K562 (cell line): ENCODE data around the gene PEPD. TPM values are rescaled to one million over a fixed set of nuclear protein-coding genes. Genes with fewer than 3 reads are reported as not detected.

Experiments used
- ATAC-seq: fragments of 200-7000 bp; cut with Tn5 transposase; 3 replicates; pipeline ENCODE4 v1.9.1; 2020; ENCODE audit warnings: moderate library complexity
- BruUV-seq: library from RNA; stranded (reverse); fragments of 400-500 nt; replicated peaks from 2 replicates; lab custom pipeline; 2021; lab: Mats Ljungman, UMichigan
- CTCF ChIA-PET: fragments of 300-600 bp; formaldehyde crosslinking; extraction: SDS; loops from one replicate; lab custom pipeline; 2021; ENCODE audit warnings: low intra/inter-chr PET ratio; lab: Yijun Ruan, JAX
- POLR2A ChIA-PET: fragments of 300-600, 350-650 bp; sonication (Branson Sonifier 250); formaldehyde crosslinking; extraction: SDS; loops from one replicate; lab custom pipeline; 2021; ENCODE audit warnings: antibody characterized with exemption, inconsistent platforms; lab: Yijun Ruan, JAX
- DNase-seq, 4 experiments: peaks; one replicate each; pipeline versions ENCODE4 v3.0.0 to v3.0.0-alpha.2; 2011 to 2018; ENCODE audit warnings: low spot score in 3 of 4, mixed read lengths in 3 of 4; ENCODE audit errors: extremely low read depth in 1 of 4
- FAIRE-seq: peaks from 2 replicates; lab custom pipeline; 2011; peaks lifted over from hg19 to GRCh38; lab: Jason Lieb, UNC
- H2AFZ ChIP-seq: 2 replicates; pipeline ENCODE4 v1.6.0; 2011; ENCODE audit warnings: low read depth, low read length, control low read depth, inconsistent platforms
- H3K27ac ChIP-seq: fragments of 200-600 bp; 3 replicates; pipeline ENCODE4 v1.8.0; 2011; ENCODE audit warnings: low read depth, mild to moderate bottlenecking, control low read depth, inconsistent platforms, low read length, moderate library complexity, mixed read lengths; ENCODE audit errors: extremely low read depth
- H3K27me3 ChIP-seq, 2 experiments: fragments of 300-600 bp in 1 of 2; 2 replicates in 1 of 2; 3 replicates in 1 of 2; pipeline versions ENCODE4 v1.6.0 to v1.8.0; 2011; ENCODE audit warnings: inconsistent platforms in 2 of 2, low read length in 2 of 2, mild to moderate bottlenecking in 1 of 2, mixed read lengths in 1 of 2, moderate library complexity in 1 of 2; ENCODE audit not compliant: control insufficient read depth in 2 of 2, insufficient read depth in 2 of 2
- H3K36me3 ChIP-seq: fragments of 300-600 bp; 3 replicates; pipeline ENCODE4 v1.8.0; 2011; ENCODE audit warnings: mild to moderate bottlenecking, low read length, inconsistent platforms; ENCODE audit not compliant: control insufficient read depth, insufficient read depth
- H3K4me1 ChIP-seq, 2 experiments: fragments of 200-600 bp in 1 of 2; replicated peaks in 1 of 2; 2 replicates in 1 of 2; 3 replicates in 1 of 2; pipeline versions ENCODE4 v1.5.1 to v1.8.0; 2011; ENCODE audit warnings: inconsistent platforms in 2 of 2, low read length in 2 of 2, mild to moderate bottlenecking in 1 of 2, mixed read lengths in 1 of 2, moderate library complexity in 1 of 2; ENCODE audit not compliant: control insufficient read depth in 2 of 2, insufficient read depth in 2 of 2
- H3K4me2 ChIP-seq: 2 replicates; pipeline ENCODE4 v1.6.1; 2011; ENCODE audit warnings: low read length, control low read depth, inconsistent platforms, mixed read lengths; ENCODE audit not compliant: insufficient read depth
- H3K4me3 ChIP-seq: fragments of 200-600 bp; sonication (generic), shearing (Covaris generic); 2 replicates; pipeline ENCODE4 v1.5.1; 2016; ENCODE audit warnings: control low read depth, inconsistent platforms
- H3K79me2 ChIP-seq: fragments of 200-600 bp; 3 replicates; pipeline ENCODE4 v1.8.0; 2011; ENCODE audit warnings: low read length, inconsistent platforms; ENCODE audit not compliant: control insufficient read depth, insufficient read depth
- H3K9ac ChIP-seq, 2 experiments: 2 replicates each; pipeline versions ENCODE4 v1.6.0 to v1.6.1; 2011; ENCODE audit warnings: low read depth in 2 of 2, low read length in 2 of 2, control low read depth in 1 of 2, inconsistent platforms in 1 of 2, mild to moderate bottlenecking in 1 of 2, mixed read lengths in 1 of 2; ENCODE audit not compliant: insufficient read depth in 1 of 2
- H3K9me1 ChIP-seq: one replicate; pipeline ENCODE4 v1.6.0; 2011; ENCODE audit warnings: inconsistent platforms, mild to moderate bottlenecking, low read length, moderate library complexity; ENCODE audit not compliant: control insufficient read depth, insufficient read depth
- H3K9me3 ChIP-seq: replicated peaks from 2 replicates; pipeline ENCODE4 v1.5.1; 2011; ENCODE audit warnings: low read depth, low read length, inconsistent platforms; ENCODE audit not compliant: control insufficient read depth, insufficient read depth
- H4K20me1 ChIP-seq: replicated peaks from 2 replicates; pipeline ENCODE4 v1.6.1; 2011; ENCODE audit warnings: low read length, inconsistent platforms, mixed read lengths; ENCODE audit not compliant: control insufficient read depth, insufficient read depth
- CBX3 ChIP-seq, 2 experiments: IDR thresholded peaks; 1 replicate in 1 of 2; 2 replicates in 1 of 2; pipeline ENCODE4 v1.6.1; 2012; ENCODE audit warnings: inconsistent platforms in 2 of 2, low read length in 2 of 2, borderline replicate concordance in 1 of 2, control low read depth in 1 of 2
- GTF2E2 ChIP-seq: fragments of 200-800 bp; sonication (Bioruptor generic); IDR thresholded peaks from 2 replicates; pipeline ENCODE4 v1.6.1; 2016; ENCODE audit warnings: missing genetic modification characterization, missing compliant biosample characterization
- MAFG ChIP-seq: fragments of 450-650 bp; conservative IDR thresholded peaks from 2 replicates; pipeline ENCODE4 v1.6.1; 2016; ENCODE audit warnings: missing genetic modification characterization, missing compliant biosample characterization
- MBD2 ChIP-seq: sonication (generic); IDR thresholded peaks from 2 replicates; pipeline ENCODE4 v1.6.1; 2016; ENCODE audit warnings: low read depth, borderline replicate concordance
- MECOM ChIP-seq: fragments of 250-450 bp; sonication (Bioruptor Pico); IDR thresholded peaks from 2 replicates; pipeline ENCODE4 v1.8.0; 2022; ENCODE audit warnings: inconsistent platforms
- RBM34 ChIP-seq: fragments of 200-400 bp; formaldehyde crosslinking; IDR thresholded peaks from 2 replicates; pipeline ENCODE4 v1.6.1; 2018; ENCODE audit warnings: low read length, borderline replicate concordance; ENCODE audit not compliant: insufficient read depth
- THRA ChIP-seq: fragments of 450-650 bp; IDR thresholded peaks from 2 replicates; pipeline ENCODE4 v1.6.1; 2017; ENCODE audit warnings: mild to moderate bottlenecking, moderate library complexity
- ZBTB9 ChIP-seq: fragments of 450-650 bp; formaldehyde crosslinking; IDR thresholded peaks from 2 replicates; pipeline ENCODE4 v1.4.0; 2020; ENCODE audit warnings: mild to moderate bottlenecking, moderate library complexity
- ZHX1 ChIP-seq: fragments of 150-350 bp; conservative IDR thresholded peaks from 2 replicates; pipeline ENCODE4 v1.6.1; 2014; ENCODE audit warnings: low read length
- ZNF280A ChIP-seq: fragments of 450-650 bp; IDR thresholded peaks from 2 replicates; pipeline ENCODE4 v1.6.1; 2018; ENCODE audit warnings: mild to moderate bottlenecking, low read depth; ENCODE audit not compliant: partially characterized antibody
- ZNF395 ChIP-seq: fragments of 200-800 bp; sonication (Bioruptor generic); IDR thresholded peaks from 2 replicates; pipeline ENCODE4 v1.6.1; 2017; ENCODE audit warnings: missing genetic modification characterization, missing compliant biosample characterization
- WGBS: fragments of 100-300 bp; shearing (Covaris generic); methylation state at CpG from one replicate; pipeline ENCODE4 v1.1.6; 2016; ENCODE audit warnings: low coverage, mixed read lengths; ENCODE audit not compliant: insufficient coverage; ENCODE audit errors: missing lambda C conversion rate; 5-methylcytosine and 5-hydroxymethylcytosine counted together
- in situ Hi-C: fragments of 300-500 bp; cut with MboI; formaldehyde crosslinking; loops from 4 replicates; pipeline ENCODE4 v1.15.0; 2018; ENCODE audit warnings: inconsistent platforms, mixed read lengths
- intact Hi-C: fragments of 100-400 bp; cut with micrococcal nuclease; formaldehyde crosslinking; loops from 2 replicates; pipeline ENCODE4 v1.14.2; 2022
- polyA plus RNA-seq, 8 experiments: library from polyadenylated mRNA; depleted of rRNA in 4 of 8; stranded (reverse) in 5 of 8; unstranded in 3 of 8; fragments of >200 nt; fragmentation: Nextera tagmentation in 2 of 8; fragmentation: Illumina TruSeq in 1 of 8; extraction: Ambion mirVana in 2 of 8; extraction: Trizol in 1 of 8; gene quantifications; 2 replicates each; pipeline versions ENCODE4 v1.2.1 to v1.2.3, GENCODE V29; 2011 to 2014; ENCODE audit warnings: inconsistent platforms in 1 of 8, missing spikeins in 1 of 8
- total RNA-seq, 7 experiments: library from RNA; depleted of rRNA in 6 of 7; stranded (reverse); fragments of >200 nt in 6 of 7; fragmentation: Illumina TruSeq in 2 of 7; extraction: Trizol in 2 of 7; gene quantifications; 2 replicates each; pipeline versions ENCODE4 v1.2.1 to v1.2.3, GENCODE V29; 2011 to 2021; ENCODE audit warnings: low replicate concordance in 1 of 7

Gene PEPD
- total and polyA plus RNA-seq, 9 of the 15 experiments (the other 6 are each of a cell fraction or from before 2014, with no cell fraction given): 1.3 to 19.2 (median 16.0) TPM

GRCh38 chr19:33501693-33502356 lies 19.8 kb downstream of the PEPD start (continued):
- TF ChIP-seq ZNF280A (no peak), GTF2E2 (no peak), ZBTB9 (CRISPR knock-in tag) (no peak)

GRCh38 chr19:33500991-33501390 lies 20.6 kb downstream of the PEPD start:
- WGBS: 59% methylated on average over 8 of the region's 8 CpGs
- DNase-seq (no peak), ATAC-seq (no peak), FAIRE-seq (no peak)
- no peaks in the 10 kb centered on the region for H3K9me1 ChIP-seq
- BruUV-seq: no TSS peak
- H2AFZ ChIP-seq: no peak overlapping the region
- H3K27ac ChIP-seq: no peak overlapping the region
- H3K36me3 ChIP-seq: no peaks in the 10 kb centered on the region
- no peaks in the 10 kb centered on the region; a peak in 2 of 5 replicates for H3K27me3 ChIP-seq
- H3K4me3 ChIP-seq: no peak overlapping the region
- peaks cover 7% of the 10 kb centered on the region for H4K20me1 ChIP-seq
- CTCF ChIA-PET: no interaction called here
- H3K4me1 ChIP-seq: peaks cover 0 to 5% of the 10 kb centered on the region in 2 experiments; a peak in 1 of 5 replicates
- no peaks in the 10 kb centered on the region for H3K79me2 ChIP-seq
- no peak overlapping the region for H3K9ac ChIP-seq
- H3K9me3 ChIP-seq: no peaks in the 10 kb centered on the region
- H3K4me2 ChIP-seq: no peak overlapping the region
- intact Hi-C loops: no loop called here
- in situ Hi-C loops: no loop called here
- POLR2A ChIA-PET: interaction anchor here (0.6 kb wide), 1 partner anchor 14 kb away, joined by 3 read pairs; no protein-coding TSS in a partner anchor
- TF ChIP-seq RBM34 (no peak), MAFG (tag) (no peak), MECOM (CRISPR knock-in tag) (no peak), MBD2 (no peak), ZNF395 (CRISPR knock-in tag) (no peak), THRA (no peak), CBX3 (IDR thresholded peaks at IDR 0.05; ENCODE audit: borderline replicate concordance in 1 of 2, low read length in 2 of 2) (no peak), ZHX1 (no peak)
